GM12864 (cell line): ENCODE measurements around the gene TMEM38A.
A peak's percentile ranks its signal among the peaks of the same experiment; 100 is the strongest.

Experiments
- DNase-seq: peaks from one replicate; pipeline ENCODE4 v3.0.0-alpha.2; 2011; ENCODE audit warnings: low read depth
- H3K4me3 ChIP-seq: 2 replicates; pipeline ENCODE4 v1.5.1; 2011; ENCODE audit warnings: mild to moderate bottlenecking, low read depth, low read length, control low read depth
- TF ChIP-seq, protein P1 (sequence below): IDR thresholded peaks from 2 replicates; pipeline ENCODE4 v1.5.1; 2011; ENCODE audit warnings: low read depth, mild to moderate bottlenecking, moderate library complexity, low read length, control low read depth, inconsistent platforms; ENCODE audit errors: missing control alignments

The TMEM38A gene

DNA sequence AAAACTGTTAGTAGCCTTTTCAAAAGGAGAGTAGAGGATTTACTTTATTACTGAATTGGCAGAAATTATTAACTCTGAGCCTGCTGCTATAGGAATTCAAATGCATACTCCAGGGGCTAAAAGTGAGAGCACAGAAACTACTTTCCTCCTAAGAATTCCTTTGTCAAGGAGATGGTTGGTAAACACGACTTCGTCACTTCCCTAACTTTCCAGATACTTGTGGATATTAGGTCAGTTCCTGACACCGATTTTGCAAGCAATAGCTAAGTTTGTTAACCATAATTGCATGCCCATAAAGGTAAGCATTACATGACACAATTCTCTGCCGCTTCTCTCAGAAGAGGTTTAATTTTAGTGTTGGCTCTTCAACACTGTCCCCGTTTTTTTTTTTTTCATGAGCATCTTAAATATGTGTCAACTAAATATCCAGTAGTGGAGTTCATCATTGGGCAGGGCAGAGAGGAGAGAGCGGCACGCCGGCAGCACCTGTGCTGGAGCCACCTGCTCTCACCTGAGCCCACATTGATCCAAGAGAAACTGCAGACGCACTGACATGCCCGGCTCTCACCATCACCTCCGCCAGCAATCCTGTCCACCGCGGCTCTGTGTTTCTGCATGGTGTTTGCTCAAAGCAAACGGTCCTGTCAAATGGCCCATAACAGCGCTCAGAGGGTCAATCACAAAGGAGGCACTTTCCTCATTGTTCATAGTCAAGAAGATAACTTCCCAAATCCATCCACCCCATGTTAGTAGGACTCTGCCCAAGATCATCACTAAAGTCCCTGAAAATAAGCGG, 35.6 kb upstream of the TMEM38A start:
- H3K4me3 ChIP-seq: no peak overlapping the region
- DNase-seq: no peak
- TF ChIP-seq, protein P1, sequence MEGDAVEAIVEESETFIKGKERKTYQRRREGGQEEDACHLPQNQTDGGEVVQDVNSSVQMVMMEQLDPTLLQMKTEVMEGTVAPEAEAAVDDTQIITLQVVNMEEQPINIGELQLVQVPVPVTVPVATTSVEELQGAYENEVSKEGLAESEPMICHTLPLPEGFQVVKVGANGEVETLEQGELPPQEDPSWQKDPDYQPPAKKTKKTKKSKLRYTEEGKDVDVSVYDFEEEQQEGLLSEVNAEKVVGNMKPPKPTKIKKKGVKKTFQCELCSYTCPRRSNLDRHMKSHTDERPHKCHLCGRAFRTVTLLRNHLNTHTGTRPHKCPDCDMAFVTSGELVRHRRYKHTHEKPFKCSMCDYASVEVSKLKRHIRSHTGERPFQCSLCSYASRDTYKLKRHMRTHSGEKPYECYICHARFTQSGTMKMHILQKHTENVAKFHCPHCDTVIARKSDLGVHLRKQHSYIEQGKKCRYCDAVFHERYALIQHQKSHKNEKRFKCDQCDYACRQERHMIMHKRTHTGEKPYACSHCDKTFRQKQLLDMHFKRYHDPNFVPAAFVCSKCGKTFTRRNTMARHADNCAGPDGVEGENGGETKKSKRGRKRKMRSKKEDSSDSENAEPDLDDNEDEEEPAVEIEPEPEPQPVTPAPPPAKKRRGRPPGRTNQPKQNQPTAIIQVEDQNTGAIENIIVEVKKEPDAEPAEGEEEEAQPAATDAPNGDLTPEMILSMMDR: no peak

DNA sequence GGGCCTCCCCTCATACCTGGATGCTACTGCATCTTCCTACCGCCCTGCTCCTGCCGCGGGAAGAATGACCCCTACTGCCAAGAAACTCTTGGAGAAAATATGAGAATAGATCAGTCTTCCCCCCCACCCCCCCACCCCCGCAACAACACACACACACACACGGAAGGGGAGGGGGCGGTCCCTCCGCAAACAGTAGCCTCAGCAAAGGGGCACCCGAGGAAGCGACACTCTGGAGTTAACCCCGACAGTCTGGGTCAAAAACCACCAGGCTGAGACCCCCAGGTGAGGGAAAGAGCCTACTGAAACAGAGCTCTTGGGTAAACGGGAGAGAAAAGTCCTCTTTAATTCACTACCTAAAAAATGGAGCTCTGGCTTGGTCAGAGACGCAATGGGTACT, 34.1 kb upstream of the TMEM38A start:
- TF ChIP-seq, protein P1: no peak
- DNase-seq: no peak

DNA sequence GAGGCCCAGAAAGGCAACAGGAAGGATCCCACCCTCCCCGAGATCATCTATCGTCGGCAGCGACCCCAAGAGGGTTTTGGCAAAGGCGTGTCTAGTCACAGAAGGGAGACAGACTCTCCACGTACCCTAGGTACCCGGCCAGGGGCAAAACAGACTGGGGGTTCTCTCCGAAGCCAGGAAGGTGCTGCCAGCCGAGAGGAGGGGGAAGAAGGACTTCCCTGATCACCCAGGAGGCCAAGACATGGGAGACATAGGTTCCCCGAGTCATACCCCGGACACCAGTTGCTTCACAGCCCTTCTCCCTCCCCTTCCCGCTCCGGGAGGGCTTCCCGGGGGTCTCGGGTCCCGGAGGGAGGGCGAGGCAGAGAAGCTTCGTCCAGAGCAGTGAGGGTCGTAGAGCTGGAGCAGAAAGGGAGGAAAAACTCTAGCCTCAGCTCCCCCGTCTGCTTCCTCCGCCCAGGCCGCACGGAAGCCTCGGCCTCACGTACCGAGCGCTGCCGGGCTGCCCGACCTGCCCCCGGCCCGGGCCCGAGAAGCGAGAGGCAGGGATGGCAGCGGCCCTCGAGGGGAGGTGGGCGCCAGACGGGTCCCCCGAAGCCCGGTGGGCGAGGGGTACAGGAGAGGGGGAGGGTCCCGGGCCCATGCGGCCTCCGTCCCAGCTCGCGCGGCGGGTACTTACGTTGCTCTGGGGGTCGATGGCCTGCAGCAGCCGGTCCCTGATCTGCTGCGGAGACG, 33.6 kb upstream of the TMEM38A start:
- DNase-seq: no peak
- H3K4me3 ChIP-seq: peak overlapping the region; percentile 93
- TF ChIP-seq, protein P1: no peak

More for the DNA sequence above, 34.1 kb upstream of the TMEM38A start:
- peak overlapping the region; percentile 93 for H3K4me3 ChIP-seq

DNA sequence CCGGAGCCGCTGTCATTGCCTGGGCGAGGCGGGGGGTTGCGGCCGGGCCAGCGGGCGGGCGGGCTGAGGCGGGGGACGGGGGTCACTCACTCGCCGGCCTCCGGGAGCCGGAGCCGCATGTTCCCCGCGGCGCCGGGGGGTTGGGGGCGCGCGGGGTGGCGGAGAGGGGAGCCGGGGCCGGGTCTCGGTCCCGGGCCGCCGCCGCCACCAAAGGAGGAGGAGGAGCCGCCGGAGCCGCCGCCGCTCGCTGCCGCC, 33.1 kb upstream of the TMEM38A start:
- TF ChIP-seq, protein P1: no peak
- no peak for DNase-seq
- H3K4me3 ChIP-seq: peak overlapping the region; percentile 93

DNA sequence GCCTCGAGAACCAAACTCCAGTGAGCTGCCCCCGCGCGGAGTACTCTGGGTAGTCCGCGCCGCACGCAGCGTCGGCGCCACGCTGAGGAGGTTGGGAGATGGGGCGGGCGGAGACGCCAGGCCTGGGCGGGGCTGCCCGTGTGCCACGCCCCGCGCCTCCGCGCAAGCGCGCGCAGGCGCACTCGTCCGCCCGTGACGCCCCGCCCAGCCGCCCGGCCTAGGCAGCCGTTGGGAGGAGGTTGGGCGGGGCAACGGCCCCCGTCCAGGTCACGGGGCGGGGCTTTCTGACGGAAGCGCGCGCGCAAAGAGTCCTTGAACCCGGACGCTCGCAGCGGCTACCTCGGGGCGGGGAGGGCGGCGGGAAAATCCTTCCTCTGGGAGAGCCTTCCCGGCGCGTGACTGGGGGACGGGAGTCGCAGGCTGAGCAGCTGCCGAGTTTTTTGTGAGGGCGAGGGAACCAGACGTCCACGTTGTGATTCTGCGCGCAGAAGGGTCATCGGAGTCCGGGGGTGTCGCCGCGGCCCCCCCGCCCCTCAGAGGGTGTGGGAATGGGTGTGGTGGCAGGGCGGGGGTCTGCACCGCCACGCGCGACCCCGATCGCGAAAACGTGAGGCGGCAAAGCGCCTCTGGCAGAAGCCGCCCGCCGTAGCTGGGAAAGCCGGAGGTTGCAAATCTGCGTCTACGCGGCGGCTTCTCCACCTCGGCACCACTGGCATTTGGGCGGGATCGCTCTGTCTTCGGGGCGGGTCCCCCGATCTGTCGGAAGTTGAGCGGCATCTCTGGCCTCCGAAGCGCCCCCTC, 32.6 kb upstream of the TMEM38A start, which contains the start of gene MED26:
Gene MED26, minus strand, starts transcription at position 22 of the 801 bp plus-strand sequence. CDS start 261 bp downstream, outside the sequence.
- DNase-seq: peak; percentile 56
- H3K4me3 ChIP-seq: peak within 1 kb of the TSS; percentile 93
- TF ChIP-seq, protein P1: no peak

DNA sequence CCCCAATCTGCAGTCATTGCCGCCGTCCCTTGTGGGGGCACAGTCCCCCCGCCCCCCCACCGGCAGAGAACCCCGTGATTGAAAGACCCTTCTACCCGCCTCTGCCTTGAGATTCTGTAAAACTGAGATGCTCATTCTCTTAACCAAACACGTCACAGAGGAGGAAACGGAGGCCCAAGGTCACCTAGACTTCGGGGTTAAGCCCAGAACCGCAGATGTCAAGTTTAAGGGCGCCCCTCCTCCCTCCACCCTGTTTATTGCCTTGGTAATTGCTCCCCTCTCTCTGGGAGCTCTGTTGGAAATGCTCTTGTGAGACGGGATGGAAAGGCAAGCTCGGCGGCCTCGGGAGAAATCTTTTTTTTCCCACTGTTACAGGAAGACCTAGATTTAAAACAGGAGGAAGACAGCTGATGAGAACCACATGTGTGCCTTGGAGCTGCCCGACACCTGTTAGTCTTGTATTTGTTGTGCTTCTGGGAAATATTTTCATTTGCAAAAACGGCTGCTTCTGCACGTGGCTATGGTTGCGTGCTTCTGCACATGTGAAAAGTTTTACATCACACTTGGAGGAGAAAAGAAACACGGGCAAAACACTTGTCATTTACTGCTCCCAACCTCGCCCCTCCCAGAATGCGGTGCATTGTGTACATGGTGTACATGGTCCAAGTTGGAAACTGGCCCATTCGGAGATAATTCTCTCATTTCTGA, 31.8 kb upstream of the TMEM38A start:
- TF ChIP-seq, protein P1: no peak
- H3K4me3 ChIP-seq: peak overlapping the region; percentile 72
- DNase-seq: peak; percentile 43
